Endodermal cell (in vitro differentiated cells): ENCODE measurements around the gene KIF1A. TPM values are rescaled to one million over a fixed set of nuclear protein-coding genes. Genes with fewer than 3 reads are reported as not detected.
A peak's percentile ranks its signal among the peaks of the same experiment; 100 is the strongest.

Experiments
- DNase-seq: peaks from one replicate; pipeline ENCODE4 v3.0.0-alpha.2; 2017
- H3K27ac ChIP-seq: 2 replicates; pipeline ENCODE4 v1.5.1; 2013; ENCODE audit warnings: mild to moderate bottlenecking, low read depth, low read length, moderate library complexity
- H3K27me3 ChIP-seq: 2 replicates; pipeline ENCODE4 v1.6.1; 2013; ENCODE audit warnings: mild to moderate bottlenecking, low read length, moderate library complexity; ENCODE audit not compliant: insufficient read depth, control insufficient read depth, poor library complexity, severe bottlenecking
- H3K36me3 ChIP-seq: 2 replicates; pipeline ENCODE4 v1.7.0; 2013; ENCODE audit warnings: mild to moderate bottlenecking, low read length, moderate library complexity; ENCODE audit not compliant: control insufficient read depth, insufficient read depth
- H3K4me1 ChIP-seq: one replicate; pipeline ENCODE4 v1.7.0; 2013; ENCODE audit warnings: low read length; ENCODE audit not compliant: control insufficient read depth, insufficient read depth
- H3K4me3 ChIP-seq: 2 replicates; pipeline ENCODE4 v1.5.1; 2013; ENCODE audit warnings: mild to moderate bottlenecking, low read length, moderate library complexity
- H3K9ac ChIP-seq: 2 replicates; pipeline ENCODE4 v1.6.1; 2013; ENCODE audit warnings: mild to moderate bottlenecking, low read length, moderate library complexity; ENCODE audit not compliant: poor library complexity, severe bottlenecking; ENCODE audit errors: extremely low read depth
- H3K9me3 ChIP-seq: 2 replicates; pipeline ENCODE4 v1.6.1; 2013; ENCODE audit warnings: mild to moderate bottlenecking, low read length, moderate library complexity; ENCODE audit not compliant: control insufficient read depth
- H3K27ac Mint-ChIP-seq: 2 replicates; pipeline ENCODE4 v1.8.0; 2020; ENCODE audit warnings: mixed read lengths
- H3K27me3 Mint-ChIP-seq: 2 replicates; pipeline ENCODE4 v1.8.0; 2021; ENCODE audit warnings: mild to moderate bottlenecking, mixed read lengths; ENCODE audit not compliant: insufficient read depth
- H3K36me3 Mint-ChIP-seq: 2 replicates; pipeline ENCODE4 v1.8.0; 2020; ENCODE audit warnings: low read depth, mixed read lengths
- H3K4me1 Mint-ChIP-seq: 2 replicates; pipeline ENCODE4 v1.8.0; 2020; ENCODE audit warnings: mixed read lengths
- H3K4me3 Mint-ChIP-seq: 2 replicates; pipeline ENCODE4 v1.8.0; 2020; ENCODE audit warnings: mild to moderate bottlenecking, moderate library complexity, mixed read lengths
- H3K9me3 Mint-ChIP-seq: 2 replicates; pipeline ENCODE4 v1.8.0; 2020; ENCODE audit warnings: mild to moderate bottlenecking, mixed read lengths
- CTCF ChIP-seq: fragments of 200-600 bp; sonication (generic); conservative IDR thresholded peaks from 2 replicates; pipeline ENCODE4 v1.5.0; 2021; ENCODE audit warnings: antibody characterized with exemption, mild to moderate bottlenecking
- WGBS, 2 experiments: methylation state at CpG; one replicate each; pipeline versions ENCODE4 v1.1.5 to v1.1.7; 2013; ENCODE audit warnings: missing lambda C conversion rate in 2 of 2, mixed read lengths in 1 of 2; ENCODE audit not compliant: insufficient coverage in 1 of 2, insufficient read length in 1 of 2; 5-methylcytosine and 5-hydroxymethylcytosine counted together
- total RNA-seq, 2 donors: library from RNA; stranded (reverse); fragmentation: NEBNext Ultra II Directional in 1 of 2; extraction: Animal tissue kit (Norgen Biotek cat#: 25700) in 1 of 2; gene quantifications; 2 replicates in 1 of 2; 3 replicates in 1 of 2; pipeline ENCODE4 v1.2.1, GENCODE V29; 2021

The KIF1A gene
- total RNA-seq, 2 donors from 2014 or later, result 58.8 to 83.1 TPM

GRCh38 chr2:240857039-240858008 lies 37.3 kb upstream of the KIF1A start:
- Mint-ChIP-seq H3K27me3 (peaks cover 9% of the 10 kb centered on the region), H3K4me1 (peaks cover 5% of the 10 kb centered on the region), H3K36me3 (no peaks in the 10 kb centered on the region), H3K9me3 (peaks cover 17% of the 10 kb centered on the region), H3K27ac (peak overlapping the region; percentile 71), H3K4me3 (peak overlapping the region; percentile 1)
- no peaks in the 10 kb centered on the region for H3K27me3 ChIP-seq
- DNase-seq, result peak; percentile 71
- no peak overlapping the region for H3K27ac ChIP-seq
- H3K4me3 ChIP-seq, result no peak overlapping the region
- H3K36me3 ChIP-seq, result no peaks in the 10 kb centered on the region
- TF ChIP-seq CTCF, result no peak
- H3K9me3 ChIP-seq, result peaks cover 14% of the 10 kb centered on the region
- H3K9ac ChIP-seq, result no peak overlapping the region
- 87 to 93% methylated on average over 14 to 21 of the region's 21 CpGs for WGBS, 2 experiments
- H3K4me1 ChIP-seq, result peaks cover 12% of the 10 kb centered on the region

GRCh38 chr2:240856151-240856980 lies 36.3 kb upstream of the KIF1A start:
- Mint-ChIP-seq H3K9me3 (peaks cover 17% of the 10 kb centered on the region), H3K27me3 (peaks cover 9% of the 10 kb centered on the region), H3K36me3 (no peaks in the 10 kb centered on the region), H3K4me1 (peaks cover 4% of the 10 kb centered on the region), H3K27ac (no peak overlapping the region), H3K4me3 (no peak overlapping the region)
- DNase-seq, result peak; percentile 88
- peak; percentile 74 for TF ChIP-seq CTCF
- H3K9ac ChIP-seq, result no peak overlapping the region
- no peaks in the 10 kb centered on the region for H3K27me3 ChIP-seq
- H3K36me3 ChIP-seq, result no peaks in the 10 kb centered on the region
- peaks cover 12% of the 10 kb centered on the region for H3K4me1 ChIP-seq
- 62 to 91% methylated on average over 7 to 21 of the region's 21 CpGs for WGBS, 2 experiments
- peaks cover 14% of the 10 kb centered on the region for H3K9me3 ChIP-seq
- H3K27ac ChIP-seq, result no peak overlapping the region
- no peak overlapping the region for H3K4me3 ChIP-seq

GRCh38 chr2:240855670-240856069 lies 35.7 kb upstream of the KIF1A start:
- Histone ChIP-seq H3K4me1 (peaks cover 12% of the 10 kb centered on the region), H3K36me3 (no peaks in the 10 kb centered on the region), H3K27me3 (no peaks in the 10 kb centered on the region), H3K27ac (no peak overlapping the region), H3K4me3 (no peak overlapping the region), H3K9ac (no peak overlapping the region), H3K9me3 (peaks cover 14% of the 10 kb centered on the region)
- Mint-ChIP-seq H3K27me3 (peaks cover 8% of the 10 kb centered on the region), H3K4me3 (no peak overlapping the region), H3K36me3 (no peaks in the 10 kb centered on the region), H3K4me1 (peaks cover 4% of the 10 kb centered on the region), H3K27ac (no peak overlapping the region), H3K9me3 (peaks cover 17% of the 10 kb centered on the region)
- DNase-seq, result no peak
- WGBS, 2 experiments, result 86 to 95% methylated on average over 1 to 8 of the region's 8 CpGs
- no peak for TF ChIP-seq CTCF
